Non-pigmented ciliary epithelial cell (primary cell): ENCODE results near the gene DBF4B.

Experiments used
- DNase-seq: peaks from one replicate; pipeline ENCODE4 v3.0.0-alpha.2; 2010; ENCODE audit warnings: low read depth

DBF4B gene

DNA sequence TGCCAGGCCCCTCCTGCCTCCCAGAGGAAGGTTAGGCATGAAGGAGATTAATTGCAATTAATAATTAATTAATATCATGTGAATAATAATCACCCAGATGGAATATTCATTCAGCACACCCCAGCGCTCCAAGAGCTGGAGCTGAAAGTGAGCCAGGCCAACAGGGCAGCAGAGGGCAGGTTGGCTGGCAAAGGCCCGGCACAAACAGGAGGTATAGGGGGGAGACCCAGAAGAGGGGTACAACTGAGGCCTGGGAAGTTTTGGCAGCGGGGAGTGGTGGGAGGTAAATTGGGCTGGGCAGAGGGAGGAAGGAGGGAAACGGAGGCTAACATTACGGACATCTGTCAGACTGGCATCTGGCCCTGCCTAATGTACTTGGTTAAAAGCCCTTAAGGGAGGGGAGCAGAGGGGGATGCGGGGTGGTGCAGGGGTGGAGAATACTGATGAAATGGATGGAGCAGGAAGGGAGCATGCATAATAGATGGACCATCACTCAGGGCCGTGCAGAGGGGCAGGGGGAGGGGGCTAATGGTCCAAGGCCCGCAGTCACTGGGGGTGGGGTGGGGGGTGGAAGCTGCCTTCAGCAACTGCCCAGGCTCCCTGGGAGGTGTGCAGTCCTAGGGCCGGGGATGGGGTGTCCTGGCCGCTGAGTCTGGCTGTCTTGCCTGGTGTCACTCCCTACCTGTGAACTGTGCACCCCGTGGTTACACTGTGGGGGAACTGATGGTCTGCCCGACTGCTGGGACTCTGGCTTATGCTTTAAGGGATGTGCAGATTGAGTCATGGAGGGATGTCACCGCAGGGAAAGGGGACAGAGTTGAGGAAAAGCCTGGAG, 52.2 kb downstream of the DBF4B start:
- no peak for DNase-seq

DNA sequence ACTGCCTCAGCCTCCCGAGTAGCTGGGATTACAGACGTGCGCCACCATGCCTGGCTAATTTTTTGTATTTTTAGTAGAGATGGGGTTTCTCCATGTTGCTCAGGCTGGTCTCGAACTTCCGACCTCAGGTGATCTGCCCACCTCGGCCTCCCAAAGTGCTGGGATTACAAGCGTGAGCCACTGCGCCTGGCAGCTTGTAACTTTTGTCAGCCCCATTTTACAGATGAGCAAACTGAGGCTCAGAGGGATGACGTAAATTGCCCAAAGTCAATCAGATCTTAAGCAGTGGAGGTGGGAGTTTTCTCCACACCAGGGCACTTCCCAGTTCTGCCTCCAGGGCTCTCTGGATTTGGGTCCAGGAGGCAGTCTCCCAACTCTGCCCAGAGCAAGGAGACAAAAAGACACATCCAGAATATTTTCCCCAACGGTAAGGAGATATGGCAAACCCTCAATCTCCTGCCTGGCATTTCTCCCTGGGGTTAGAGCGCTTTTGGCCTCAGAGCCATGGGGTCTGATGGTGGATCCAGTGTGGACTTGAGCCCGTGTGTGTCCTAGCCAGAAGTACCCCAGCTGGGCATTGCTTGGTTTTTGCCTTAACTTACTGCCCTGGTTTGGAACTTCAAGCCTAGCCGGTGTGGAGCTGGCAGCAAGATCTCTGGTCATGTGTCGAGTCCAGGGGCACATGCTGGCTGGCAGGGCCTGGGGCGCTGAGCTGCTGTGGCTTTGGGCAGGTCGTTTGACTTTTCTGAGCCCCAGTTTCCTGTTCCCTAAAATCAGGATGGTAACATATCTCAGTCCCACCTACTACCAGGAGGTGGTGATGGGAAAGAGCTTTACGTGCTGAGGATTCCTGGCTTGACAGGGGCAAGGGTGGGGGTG, 53.7 kb downstream of the DBF4B start:
- DNase-seq, result no peak

DNA sequence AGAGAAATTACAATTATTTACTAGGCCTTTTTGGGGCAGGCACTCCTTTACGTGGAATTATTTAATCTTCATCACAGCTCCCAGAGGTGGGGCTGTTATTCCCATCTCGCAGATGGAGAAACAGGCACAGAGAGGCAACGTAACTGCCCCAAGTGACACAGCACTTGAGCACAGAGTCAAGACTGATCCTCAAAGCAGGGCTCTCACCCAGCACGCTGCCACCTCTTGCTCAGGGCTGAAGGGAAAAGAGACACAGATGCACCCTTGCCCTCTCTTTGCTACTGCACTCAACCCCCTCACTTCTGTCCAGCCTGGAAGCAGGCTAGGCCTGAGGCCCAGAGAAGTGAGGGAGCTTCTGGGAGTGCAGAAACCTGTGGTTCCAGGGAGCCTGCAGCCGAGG, 54.7 kb downstream of the DBF4B start:
- no peak for DNase-seq

DNA sequence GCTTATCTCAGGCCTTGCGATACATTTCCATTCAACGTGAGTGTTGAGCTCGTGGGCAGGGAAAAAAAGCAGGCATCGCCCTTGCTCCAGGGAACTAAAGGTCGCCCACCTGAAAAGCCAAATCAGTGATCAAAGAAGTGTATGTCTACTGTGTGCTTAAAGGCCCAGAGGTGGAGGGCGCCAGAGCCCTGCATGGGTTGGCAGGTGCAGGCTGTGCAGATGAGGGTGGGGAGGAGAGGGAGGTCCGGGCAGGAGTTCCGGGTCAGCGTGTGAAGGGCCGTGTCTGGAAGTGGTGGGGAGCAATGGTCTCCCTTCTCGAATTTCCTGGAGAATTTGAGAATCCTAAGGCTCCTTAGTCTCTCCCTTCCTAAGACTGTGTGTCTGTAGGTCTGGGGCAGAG, 57.5 kb downstream of the DBF4B start:
- DNase-seq, result no peak

DNA sequence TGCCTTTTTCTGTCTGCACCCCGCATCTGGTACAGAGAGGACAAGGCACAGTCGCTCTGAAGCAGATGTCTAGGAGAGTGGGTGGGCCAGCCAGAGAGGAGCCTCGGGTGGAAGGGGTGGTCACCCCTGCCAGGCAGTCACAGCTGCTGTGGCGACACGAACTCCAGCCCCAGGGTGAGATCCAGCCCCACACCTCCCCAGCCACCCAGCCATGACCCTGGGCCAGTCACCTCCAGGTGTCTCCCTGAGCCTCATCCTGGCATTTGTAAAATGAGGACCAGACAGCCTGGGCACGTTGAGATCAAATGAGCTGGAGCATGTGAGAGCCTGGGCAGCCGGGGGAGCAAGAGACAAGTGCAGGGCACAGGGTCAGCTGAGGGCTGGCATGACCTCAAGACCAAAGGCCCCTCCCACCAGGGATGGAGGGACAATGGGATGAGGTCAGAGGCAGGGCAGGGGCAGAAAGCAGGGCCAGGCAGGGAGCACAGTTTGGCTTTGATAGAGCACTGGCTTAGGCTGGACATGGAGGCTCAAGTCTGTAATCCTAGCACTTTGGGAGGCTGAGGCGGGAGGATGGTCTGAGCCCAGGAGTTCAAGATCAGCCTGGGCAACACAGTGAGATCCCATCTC, 58.1 kb downstream of the DBF4B start:
- DNase-seq, result no peak

DNA sequence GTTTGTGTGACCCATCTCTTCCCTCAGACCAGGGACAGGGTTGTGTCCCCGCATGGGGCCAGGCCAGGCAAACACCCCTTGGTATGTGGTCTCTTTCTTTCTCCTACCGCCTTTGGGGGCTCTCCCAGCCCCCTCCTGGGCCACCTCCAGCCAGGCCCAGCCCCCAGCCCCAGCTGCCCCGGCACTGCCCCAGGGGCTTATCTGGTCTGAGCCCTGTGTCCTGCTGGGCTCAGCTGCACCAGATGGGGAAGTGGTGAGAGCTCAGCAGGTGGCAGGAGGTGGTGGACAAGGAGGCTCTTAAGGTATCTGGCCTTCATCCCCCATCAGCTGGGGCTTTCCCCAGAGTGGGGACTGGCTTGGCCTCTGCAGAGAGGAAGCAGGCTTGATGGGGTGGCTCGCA, 59.0 kb downstream of the DBF4B start:
- DNase-seq, result no peak

DNA sequence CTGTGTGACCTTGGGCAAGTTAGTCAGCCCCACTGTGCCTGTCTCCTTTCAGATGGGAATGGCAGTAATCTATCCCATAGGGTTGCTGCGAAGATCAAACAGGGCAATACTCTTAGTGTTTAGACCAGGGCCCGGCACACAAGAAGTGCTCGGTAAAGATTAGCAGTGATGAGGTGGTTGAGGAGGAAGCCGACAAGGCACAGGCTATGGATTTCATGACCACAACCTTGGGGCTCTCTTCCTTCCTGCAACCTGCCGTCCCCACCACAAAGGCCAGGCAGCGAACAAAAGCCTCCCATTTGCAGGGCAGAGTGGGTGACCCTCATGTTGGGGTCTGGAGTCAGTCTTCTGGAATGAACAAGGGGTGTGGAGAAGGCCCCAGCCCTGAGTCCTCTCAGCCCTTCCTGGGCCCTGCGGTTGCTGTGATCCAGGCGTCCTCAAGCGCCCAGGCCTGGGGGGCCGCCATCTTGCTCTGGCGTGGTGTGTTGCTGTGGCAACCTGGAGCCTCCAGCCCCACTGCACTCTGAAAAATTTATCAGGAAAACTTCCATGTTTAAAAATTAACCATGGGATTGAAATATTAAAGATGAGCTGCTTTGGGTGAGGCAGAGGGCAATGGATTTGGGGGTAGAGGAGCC, 60.2 kb downstream of the DBF4B start:
- no peak for DNase-seq

DNA sequence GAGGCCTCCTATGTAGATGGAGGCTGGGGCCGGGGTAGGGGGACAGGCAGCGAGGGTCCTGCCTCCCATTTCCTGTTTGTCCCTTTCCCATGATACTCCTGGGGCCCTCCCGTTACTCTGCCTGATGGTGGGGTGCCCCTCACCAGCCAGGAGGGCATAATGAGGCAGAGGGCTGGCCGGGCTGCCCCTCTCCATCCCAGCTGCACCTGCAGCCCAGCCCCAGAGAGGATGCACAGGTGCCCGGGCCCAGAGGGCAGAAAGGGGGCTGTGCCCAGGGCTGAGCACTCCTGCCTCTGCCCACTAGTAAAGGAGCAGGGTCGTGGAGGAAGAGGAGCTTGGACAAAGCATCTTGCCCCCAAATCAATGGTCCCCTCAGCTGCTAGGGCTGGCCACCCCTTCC, 60.8 kb downstream of the DBF4B start:
- DNase-seq, result no peak

DNA sequence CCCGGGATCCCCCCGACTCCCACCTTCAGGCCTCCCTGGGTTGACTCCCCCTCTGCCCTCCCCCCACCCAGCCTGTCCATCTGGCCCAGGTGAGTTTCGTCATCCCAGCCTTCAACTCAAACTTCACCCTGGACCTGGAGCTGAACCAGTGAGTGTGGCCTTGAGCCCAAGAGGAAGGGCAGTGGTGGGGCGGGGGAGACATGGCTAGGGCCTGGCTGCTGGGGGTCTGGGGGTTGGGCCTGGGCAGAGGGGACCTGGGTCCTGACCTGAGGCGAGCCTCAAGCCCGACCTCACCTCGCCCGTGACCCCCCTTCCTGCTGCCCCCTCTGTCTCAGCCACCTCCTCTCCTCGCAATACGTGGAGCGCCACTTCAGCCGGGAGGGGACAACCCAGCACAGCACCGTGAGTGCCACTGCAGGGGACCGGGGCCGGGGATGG, 61.2 kb downstream of the DBF4B start:
- DNase-seq, result no peak

DNA sequence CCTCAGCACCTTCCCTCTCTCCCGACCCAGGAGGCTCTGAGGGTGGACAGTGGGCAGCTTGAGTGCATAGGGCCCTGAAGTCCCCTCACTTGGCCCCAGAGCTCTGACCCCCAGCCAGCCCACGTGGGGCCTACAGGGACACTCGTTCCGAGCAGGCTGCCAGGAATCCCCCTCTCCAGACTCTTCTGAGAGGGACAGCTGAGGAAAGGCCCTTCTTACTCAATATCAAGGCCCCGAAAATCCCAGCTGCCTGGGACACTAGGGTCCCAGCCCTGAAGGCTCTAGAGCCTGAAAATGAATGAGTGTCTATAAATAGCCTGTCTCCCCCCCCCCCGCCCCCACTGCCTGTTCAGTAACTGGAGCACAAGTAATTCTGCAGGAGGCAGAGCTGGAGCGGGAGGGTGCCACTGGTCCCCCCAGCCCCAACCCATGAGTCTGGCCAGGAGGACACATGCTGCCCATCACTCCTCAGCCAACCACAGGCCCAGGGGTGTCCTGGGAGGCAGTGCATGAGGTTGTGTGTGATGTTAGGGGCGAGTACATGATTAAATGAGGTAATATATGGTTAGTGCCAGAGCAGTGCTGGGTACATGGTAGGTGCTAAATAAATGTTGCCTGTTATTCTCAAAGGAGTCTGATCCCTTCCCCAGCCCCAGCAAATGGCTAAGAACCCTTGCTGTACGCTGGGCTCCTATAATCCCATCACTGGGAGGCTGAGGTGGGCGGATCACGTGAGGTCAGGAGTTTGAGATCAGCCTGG, 61.9 kb downstream of the DBF4B start:
- DNase-seq, result no peak

DNA sequence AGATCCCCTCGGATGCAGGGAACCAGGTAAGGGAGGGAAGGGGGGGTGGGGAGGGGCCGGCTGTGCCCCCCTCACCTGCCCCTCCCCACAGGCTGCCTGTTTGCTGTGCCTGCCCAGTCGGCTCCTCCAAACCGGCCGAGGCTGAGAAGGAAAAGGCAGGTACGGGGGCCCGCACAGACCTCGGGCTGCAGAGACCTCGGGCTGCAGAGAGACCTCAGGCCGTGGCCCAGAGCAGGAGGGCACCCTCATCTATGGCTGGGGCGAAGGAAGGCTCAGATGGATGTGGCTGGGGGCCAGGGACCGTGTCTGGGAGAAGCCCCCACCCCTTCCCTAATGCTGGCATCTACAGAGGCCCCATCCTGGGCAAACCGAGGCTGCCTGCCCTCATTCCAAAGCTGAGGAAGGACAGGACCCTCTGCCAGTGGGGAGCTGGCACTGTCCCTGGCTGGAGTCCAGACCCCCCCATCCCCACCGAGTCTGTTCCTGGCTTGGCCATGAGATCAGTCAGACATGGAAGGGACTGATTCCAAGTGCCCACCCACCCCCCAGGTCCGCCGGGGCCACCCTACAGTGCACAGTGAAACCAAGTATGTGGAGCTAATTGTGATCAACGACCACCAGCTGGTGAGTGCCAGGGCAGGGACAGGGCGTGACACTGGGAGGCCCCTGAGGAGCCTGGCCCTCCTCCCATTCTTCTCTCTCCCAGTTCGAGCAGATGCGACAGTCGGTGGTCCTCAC, 64.0 kb downstream of the DBF4B start:
- no peak for DNase-seq

DNA sequence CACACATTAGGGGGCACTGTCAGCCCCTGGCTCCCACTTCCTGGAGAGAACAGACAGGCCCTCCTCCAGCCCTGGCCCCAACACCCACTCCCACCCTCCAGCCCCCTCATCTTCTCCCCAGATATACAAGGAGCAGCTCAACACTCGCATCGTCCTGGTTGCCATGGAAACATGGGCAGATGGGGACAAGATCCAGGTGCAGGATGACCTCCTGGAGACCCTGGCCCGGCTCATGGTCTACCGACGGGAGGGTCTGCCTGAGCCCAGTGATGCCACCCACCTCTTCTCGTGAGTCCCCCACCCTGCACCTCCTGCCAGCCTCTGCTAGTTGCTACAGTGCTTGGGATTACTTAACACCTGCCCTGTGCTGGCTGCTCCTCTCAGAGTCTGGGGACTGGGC, 64.7 kb downstream of the DBF4B start:
- no peak for DNase-seq

DNA sequence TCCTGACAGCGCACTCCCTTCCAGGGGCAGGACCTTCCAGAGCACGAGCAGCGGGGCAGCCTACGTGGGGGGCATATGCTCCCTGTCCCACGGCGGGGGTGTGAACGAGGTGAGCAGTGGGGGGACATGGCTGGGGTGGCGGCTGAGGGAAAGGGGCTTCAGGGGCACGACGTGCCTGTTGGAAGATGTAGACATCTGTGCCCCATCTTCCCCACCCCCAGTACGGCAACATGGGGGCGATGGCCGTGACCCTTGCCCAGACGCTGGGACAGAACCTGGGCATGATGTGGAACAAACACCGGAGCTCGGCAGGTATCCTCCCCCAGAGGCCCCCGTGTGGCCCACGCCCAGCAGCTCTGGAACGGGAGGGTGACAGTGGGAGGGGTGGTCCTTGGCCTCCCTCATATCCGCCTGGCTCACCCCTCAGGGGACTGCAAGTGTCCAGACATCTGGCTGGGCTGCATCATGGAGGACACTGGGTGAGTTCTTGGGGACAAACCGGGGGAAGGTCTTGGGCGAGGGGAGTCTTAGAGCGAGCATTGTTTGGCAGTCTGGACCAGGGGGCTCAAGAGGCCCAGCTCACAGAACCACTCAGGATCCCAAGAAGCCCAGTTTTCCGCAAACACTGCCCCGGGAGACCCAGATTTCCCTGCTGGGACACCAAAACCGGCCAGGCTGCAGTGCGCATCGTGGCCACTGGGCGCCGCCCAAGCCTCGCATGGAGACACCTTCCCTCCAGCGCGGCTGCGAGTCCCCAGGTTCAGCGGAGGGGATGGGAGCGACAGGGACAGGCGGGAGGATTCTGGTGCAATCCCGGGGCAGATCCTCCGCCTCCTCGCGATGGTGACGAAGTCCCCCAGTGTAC, 66.0 kb downstream of the DBF4B start:
- DNase-seq, result no peak

DNA sequence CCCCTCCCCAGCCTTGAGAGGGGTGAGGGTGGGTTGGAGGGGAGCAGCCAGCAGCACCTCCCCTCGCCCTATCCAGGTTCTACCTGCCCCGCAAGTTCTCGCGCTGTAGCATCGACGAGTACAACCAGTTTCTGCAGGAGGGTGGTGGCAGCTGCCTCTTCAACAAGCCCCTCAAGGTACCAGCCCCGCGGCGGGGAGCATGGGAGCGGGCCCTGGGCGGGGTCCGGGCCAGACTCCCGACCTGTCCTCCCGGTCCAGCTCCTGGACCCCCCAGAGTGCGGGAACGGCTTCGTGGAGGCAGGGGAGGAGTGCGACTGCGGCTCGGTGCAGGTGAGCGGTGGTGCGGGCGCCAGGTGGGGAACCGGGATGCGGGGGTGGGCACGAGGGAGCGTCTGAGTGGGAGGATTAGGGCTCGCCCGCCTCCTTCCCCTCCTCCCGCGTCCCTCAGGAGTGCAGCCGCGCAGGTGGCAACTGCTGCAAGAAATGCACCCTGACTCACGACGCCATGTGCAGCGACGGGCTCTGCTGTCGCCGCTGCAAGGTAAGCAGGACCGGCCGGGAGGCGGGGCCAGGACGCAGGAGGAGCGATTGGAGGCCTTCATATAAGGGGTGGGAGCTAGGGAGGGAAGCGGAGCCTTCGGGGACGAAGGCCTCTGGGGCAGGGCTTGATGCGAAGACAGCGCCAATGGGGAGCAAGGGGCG, 66.8 kb downstream of the DBF4B start:
- DNase-seq, result peak; percentile 90

DNA sequence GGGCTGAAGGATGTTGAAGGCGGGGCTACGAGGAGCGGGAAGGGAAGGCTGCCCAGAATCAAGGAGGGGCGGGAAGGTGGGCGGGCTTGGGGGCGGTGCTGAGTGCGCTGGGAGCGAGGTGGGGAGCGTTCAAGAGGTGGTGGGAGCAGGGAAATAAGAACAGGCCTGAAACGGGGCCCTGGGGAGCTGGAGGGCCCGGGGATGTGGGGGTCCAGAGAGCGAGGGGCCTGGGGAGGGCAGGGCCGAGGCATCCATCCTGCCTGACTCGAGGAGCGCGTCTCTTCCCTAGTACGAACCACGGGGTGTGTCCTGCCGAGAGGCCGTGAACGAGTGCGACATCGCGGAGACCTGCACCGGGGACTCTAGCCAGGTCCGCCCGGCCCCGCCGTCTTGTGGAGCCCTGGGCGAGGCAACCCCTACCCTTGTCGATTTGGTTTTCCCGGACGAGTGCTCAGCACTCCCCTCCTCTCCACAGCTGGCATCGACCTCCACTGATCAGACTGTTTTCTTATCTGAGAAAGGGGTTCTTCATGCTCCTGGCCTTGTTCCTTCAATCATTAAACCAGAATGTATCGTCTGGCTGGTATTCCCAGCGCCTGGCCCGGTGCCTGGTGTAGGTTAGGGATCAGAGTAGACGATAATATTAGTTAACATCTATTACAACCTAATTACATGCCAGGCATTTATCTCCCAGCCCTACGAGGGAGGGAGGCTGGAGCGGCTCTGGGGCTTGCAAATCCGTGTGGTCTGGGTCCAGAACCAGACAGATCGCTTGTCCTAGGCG, 67.6 kb downstream of the DBF4B start:
- DNase-seq, result no peak

DNA sequence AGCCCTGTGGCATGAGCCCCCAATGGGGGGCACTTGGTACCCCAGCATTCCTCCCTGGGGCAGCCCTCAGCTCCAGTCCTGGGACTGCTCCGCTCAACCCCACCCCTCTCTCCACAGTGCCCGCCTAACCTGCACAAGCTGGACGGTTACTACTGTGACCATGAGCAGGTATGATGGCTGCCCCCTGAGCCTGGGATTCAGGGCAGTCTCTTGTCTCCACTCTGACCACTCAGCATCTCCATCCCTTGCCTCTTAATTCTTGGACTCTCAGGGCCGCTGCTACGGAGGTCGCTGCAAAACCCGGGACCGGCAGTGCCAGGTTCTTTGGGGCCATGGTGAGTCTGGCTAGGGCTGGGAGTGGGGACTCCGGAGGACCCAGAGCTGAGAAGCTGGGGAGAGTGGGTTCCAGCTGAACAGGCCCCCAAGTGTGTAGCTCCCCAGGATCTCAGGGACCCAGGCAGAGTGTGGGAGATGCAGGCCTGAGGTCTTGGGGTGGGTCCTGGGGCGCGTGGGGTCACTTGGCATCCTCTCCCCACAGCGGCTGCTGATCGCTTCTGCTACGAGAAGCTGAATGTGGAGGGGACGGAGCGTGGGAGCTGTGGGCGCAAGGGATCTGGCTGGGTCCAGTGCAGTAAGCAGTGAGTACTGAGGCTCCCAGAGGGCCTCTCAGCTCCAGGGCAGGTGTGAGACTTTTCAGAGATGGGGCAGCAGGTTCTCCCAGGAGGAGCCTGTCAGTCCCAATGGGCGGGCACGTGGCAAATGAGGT, 68.3 kb downstream of the DBF4B start:
- no peak for DNase-seq
